Stimulated activated naive CD4-positive, alpha-beta T cell treated with Interleukin-2 at 50 U/mL for 16 hours (primary cell): Measurements from ENCODE around the gene CDK14.

ENCODE experiments used
- DNase-seq: peaks from one replicate; lab custom pipeline; 2025; lab: John Stamatoyannopoulos, UW

Gene CDK14

GRCh38 chr7:91051966-91052365, 455.8 kb downstream of the CDK14 start:
- DNase-seq, result no peak

- no peak for DNase-seq
Observed at GRCh38 chr7:91054374-91054773, 458.3 kb downstream of the CDK14 start.

- no peak for DNase-seq
Observed at GRCh38 chr7:91055219-91055618, 459.1 kb downstream of the CDK14 start.

GRCh38 chr7:91062713-91063112, 466.6 kb downstream of the CDK14 start:
- no peak for DNase-seq

GRCh38 chr7:91064052-91064451, 467.9 kb downstream of the CDK14 start:
- DNase-seq, result no peak

GRCh38 chr7:91064938-91065337, 468.8 kb downstream of the CDK14 start:
- DNase-seq, result no peak

GRCh38 chr7:91066627-91067026, 470.5 kb downstream of the CDK14 start:
- no peak for DNase-seq

GRCh38 chr7:91067242-91067641, 471.1 kb downstream of the CDK14 start:
- DNase-seq, result no peak

GRCh38 chr7:91068136-91068795, 472.1 kb downstream of the CDK14 start:
- DNase-seq, result no peak

- no peak for DNase-seq
Observed at GRCh38 chr7:91069146-91069545, 473.0 kb downstream of the CDK14 start.

- no peak for DNase-seq
Observed at GRCh38 chr7:91079487-91079886, 483.4 kb downstream of the CDK14 start.

- DNase-seq, result no peak
Observed at GRCh38 chr7:91080351-91080750, 484.2 kb downstream of the CDK14 start.

GRCh38 chr7:91082038-91082437, 485.9 kb downstream of the CDK14 start:
- no peak for DNase-seq

- DNase-seq, result no peak
Observed at GRCh38 chr7:91082852-91083495, 486.9 kb downstream of the CDK14 start.

GRCh38 chr7:91083855-91084644, 487.9 kb downstream of the CDK14 start:
- no peak for DNase-seq

GRCh38 chr7:91085175-91085574, 489.1 kb downstream of the CDK14 start:
- DNase-seq, result no peak

- no peak for DNase-seq
Observed at GRCh38 chr7:91086200-91086599, 490.1 kb downstream of the CDK14 start.

GRCh38 chr7:91088156-91088555, 492.0 kb downstream of the CDK14 start:
- no peak for DNase-seq

GRCh38 chr7:91088691-91089090, 492.6 kb downstream of the CDK14 start:
- DNase-seq, result no peak

GRCh38 chr7:91089382-91089963, 493.4 kb downstream of the CDK14 start:
- no peak for DNase-seq

- no peak for DNase-seq
Observed at GRCh38 chr7:91090684-91091083, 494.6 kb downstream of the CDK14 start.

- DNase-seq, result no peak
Observed at GRCh38 chr7:91091631-91092030, 495.5 kb downstream of the CDK14 start.

- DNase-seq, result no peak
Observed at GRCh38 chr7:91093181-91093580, 497.1 kb downstream of the CDK14 start.
